PC-9 (cell line): ENCODE data around the gene SEMA4A. TPM values are rescaled to one million over a fixed set of nuclear protein-coding genes. Genes with fewer than 3 reads are reported as not detected.

Experiments used
- BruUV-seq: library from RNA; stranded (reverse); fragments of 400-500 nt; replicated peaks from 2 replicates; lab custom pipeline; 2021; lab: Mats Ljungman, UMichigan
- CTCF ChIA-PET: fragments of 300-600 bp; sonication (Branson Sonifier 250); formaldehyde crosslinking; loops from one replicate; lab custom pipeline; 2022; ENCODE audit warnings: antibody characterized with exemption; lab: Charles Lee
- POLR2A ChIA-PET: fragments of 300-600 bp; sonication (Branson Sonifier 250); formaldehyde crosslinking; loops from one replicate; lab custom pipeline; 2022; ENCODE audit warnings: antibody characterized with exemption; ENCODE audit not compliant: unreplicated experiment; lab: Charles Lee
- DNase-seq, 2 experiments: peaks; one replicate each; pipeline versions ENCODE4 v3.0.0 to v3.0.0-alpha.2; 2015 to 2022; ENCODE audit warnings: mixed read lengths in 1 of 2
- H2AFZ ChIP-seq: fragments of 200-600 bp; sonication (generic); 2 replicates; pipeline ENCODE4 v1.8.1; 2017; ENCODE audit warnings: antibody characterized with exemption
- H3F3A ChIP-seq: fragments of 200-600 bp; sonication (generic); 2 replicates; pipeline ENCODE4 v1.8.1; 2017; ENCODE audit warnings: antibody characterized with exemption, mild to moderate bottlenecking, low read depth; ENCODE audit not compliant: insufficient read depth
- H3K27ac ChIP-seq: fragments of 200-600 bp; sonication (generic); 2 replicates; pipeline ENCODE4 v1.6.1; 2016; ENCODE audit warnings: mixed run types
- H3K27me3 ChIP-seq: fragments of 200-600 bp; sonication (generic); 2 replicates; pipeline ENCODE4 v1.6.1; 2016; ENCODE audit warnings: low read depth, mixed run types; ENCODE audit not compliant: insufficient read depth
- H3K36me3 ChIP-seq: fragments of 200-600 bp; sonication (generic); 2 replicates; pipeline ENCODE4 v1.6.1; 2016; ENCODE audit warnings: low read depth, mixed run types
- H3K4me1 ChIP-seq: fragments of 200-600 bp; sonication (generic); replicated peaks from 2 replicates; pipeline ENCODE4 v1.6.1; 2016; ENCODE audit warnings: mixed run types; ENCODE audit not compliant: insufficient read depth
- H3K4me2 ChIP-seq: fragments of 200-600 bp; sonication (generic); 2 replicates; pipeline ENCODE4 v1.6.1; 2017; ENCODE audit warnings: mixed run types
- H3K4me3 ChIP-seq: fragments of 200-600 bp; sonication (generic); 2 replicates; pipeline ENCODE4 v1.6.1; 2016; ENCODE audit warnings: mixed run types
- H3K79me2 ChIP-seq: fragments of 200-600 bp; sonication (generic); 2 replicates; pipeline ENCODE4 v1.6.1; 2017; ENCODE audit warnings: low read depth, mixed run types
- H3K9me2 ChIP-seq: fragments of 200-600 bp; sonication (generic); 2 replicates; pipeline ENCODE4 v1.8.1; 2017; ENCODE audit warnings: mild to moderate bottlenecking; ENCODE audit not compliant: insufficient read depth
- H3K9me3 ChIP-seq: fragments of 200-600 bp; sonication (generic); 2 replicates; pipeline ENCODE4 v1.8.1; 2016; ENCODE audit warnings: low read depth; ENCODE audit not compliant: insufficient read depth
- H4K20me1 ChIP-seq: fragments of 200-600 bp; sonication (generic); 2 replicates; pipeline ENCODE4 v1.8.1; 2017; ENCODE audit not compliant: insufficient read depth
- EZH2 ChIP-seq: fragments of 200-600 bp; sonication (generic); IDR thresholded peaks from 2 replicates; pipeline ENCODE4 v1.8.0; 2017; ENCODE audit warnings: antibody characterized with exemption, low read depth
- intact Hi-C: fragments of 100-400 bp; cut with micrococcal nuclease; formaldehyde crosslinking; loops from one replicate; pipeline ENCODE4 v1.10.0; 2022; ENCODE audit not compliant: unreplicated experiment
- total RNA-seq: library from RNA; stranded (reverse); gene quantifications from 2 replicates; pipeline ENCODE4 v1.2.3, GENCODE V29; 2021
- TF ChIP-seq, protein P1 (sequence below): fragments of 200-600 bp; sonication (generic); conservative IDR thresholded peaks from 2 replicates; pipeline ENCODE4 v1.6.1; 2017; ENCODE audit warnings: mixed run types, antibody characterized with exemption, mild to moderate bottlenecking, moderate library complexity

Gene SEMA4A
- total RNA-seq, 1 experiment from 2014 or later: 16.2 TPM

DNA sequence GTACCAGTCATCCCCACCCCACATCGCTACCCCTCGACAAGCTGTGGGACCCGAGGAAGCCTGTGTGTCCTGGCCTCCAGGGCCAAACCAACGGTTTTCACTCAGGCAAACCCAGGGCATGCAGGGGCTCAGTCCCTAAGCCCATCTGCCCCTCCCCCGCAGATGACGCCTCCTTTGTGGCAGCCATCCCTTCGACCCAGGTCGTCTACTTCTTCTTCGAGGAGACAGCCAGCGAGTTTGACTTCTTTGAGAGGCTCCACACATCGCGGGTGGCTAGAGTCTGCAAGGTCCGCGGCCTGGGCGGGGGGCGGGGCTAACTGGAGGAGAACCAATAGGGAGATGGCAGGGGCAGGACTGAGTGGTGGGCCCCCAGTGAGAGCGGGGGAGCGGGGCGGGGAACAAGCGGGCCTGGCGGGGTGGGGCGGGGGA, 7.4 kb downstream of the SEMA4A start:
- H3K27ac ChIP-seq: no peak overlapping the region
- no peaks in the 10 kb centered on the region for H3K4me1 ChIP-seq
- H2AFZ ChIP-seq: no peak overlapping the region
- DNase-seq: no peak
- no peaks in the 10 kb centered on the region for H3K9me2 ChIP-seq
- ChIA-PET POLR2A (no interaction called here), CTCF (no interaction called here)
- intact Hi-C loops: no loop called here
- no peaks in the 10 kb centered on the region for H3K79me2 ChIP-seq
- no peaks in the 10 kb centered on the region for H4K20me1 ChIP-seq
- no peaks in the 10 kb centered on the region for H3K36me3 ChIP-seq
- no peaks in the 10 kb centered on the region for H3K27me3 ChIP-seq
- no peaks in the 10 kb centered on the region for H3K9me3 ChIP-seq
- no peak for TF ChIP-seq EZH2
- TF ChIP-seq, protein P1, sequence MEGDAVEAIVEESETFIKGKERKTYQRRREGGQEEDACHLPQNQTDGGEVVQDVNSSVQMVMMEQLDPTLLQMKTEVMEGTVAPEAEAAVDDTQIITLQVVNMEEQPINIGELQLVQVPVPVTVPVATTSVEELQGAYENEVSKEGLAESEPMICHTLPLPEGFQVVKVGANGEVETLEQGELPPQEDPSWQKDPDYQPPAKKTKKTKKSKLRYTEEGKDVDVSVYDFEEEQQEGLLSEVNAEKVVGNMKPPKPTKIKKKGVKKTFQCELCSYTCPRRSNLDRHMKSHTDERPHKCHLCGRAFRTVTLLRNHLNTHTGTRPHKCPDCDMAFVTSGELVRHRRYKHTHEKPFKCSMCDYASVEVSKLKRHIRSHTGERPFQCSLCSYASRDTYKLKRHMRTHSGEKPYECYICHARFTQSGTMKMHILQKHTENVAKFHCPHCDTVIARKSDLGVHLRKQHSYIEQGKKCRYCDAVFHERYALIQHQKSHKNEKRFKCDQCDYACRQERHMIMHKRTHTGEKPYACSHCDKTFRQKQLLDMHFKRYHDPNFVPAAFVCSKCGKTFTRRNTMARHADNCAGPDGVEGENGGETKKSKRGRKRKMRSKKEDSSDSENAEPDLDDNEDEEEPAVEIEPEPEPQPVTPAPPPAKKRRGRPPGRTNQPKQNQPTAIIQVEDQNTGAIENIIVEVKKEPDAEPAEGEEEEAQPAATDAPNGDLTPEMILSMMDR: no peak
- no peaks in the 10 kb centered on the region for H3F3A ChIP-seq
- no TSS peak for BruUV-seq
- no peak overlapping the region for H3K4me3 ChIP-seq
- no peak overlapping the region for H3K4me2 ChIP-seq

DNA sequence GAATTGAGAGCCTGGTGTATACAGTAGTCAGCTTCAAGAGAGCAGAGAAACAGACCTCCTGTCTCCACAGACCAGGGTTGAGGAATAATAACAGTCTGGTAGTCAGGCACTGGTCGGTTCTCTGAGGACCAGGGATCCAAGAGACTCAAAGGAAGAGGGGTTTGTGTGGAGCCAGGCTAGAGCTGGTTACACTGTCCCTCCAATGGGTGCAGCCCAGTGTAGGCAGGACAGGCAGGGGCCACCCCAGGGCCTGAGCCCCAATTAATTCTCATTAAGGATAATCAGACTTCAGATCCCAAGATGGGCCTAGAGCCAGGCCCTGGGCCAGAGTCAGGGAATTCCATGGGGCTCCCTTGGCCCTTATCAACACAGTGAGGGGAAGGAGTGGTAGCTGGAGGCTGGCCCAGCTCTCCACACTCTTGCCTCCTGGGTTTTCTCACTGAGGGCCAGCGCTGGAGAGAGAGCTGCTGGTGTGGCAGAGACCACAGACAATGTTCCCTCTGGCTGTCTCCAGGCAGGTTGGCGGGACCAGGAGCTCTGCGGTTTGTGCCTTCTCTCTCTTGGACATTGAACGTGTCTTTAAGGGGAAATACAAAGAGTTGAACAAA, 9.1 kb downstream of the SEMA4A start:
- H3K79me2 ChIP-seq: no peaks in the 10 kb centered on the region
- intact Hi-C loops: no loop called here
- no peaks in the 10 kb centered on the region for H3K27me3 ChIP-seq
- POLR2A ChIA-PET: no interaction called here
- H2AFZ ChIP-seq: no peak overlapping the region
- no peaks in the 10 kb centered on the region for H4K20me1 ChIP-seq
- no peak overlapping the region for H3K4me3 ChIP-seq
- TF ChIP-seq, protein P1: no peak
- no peak for TF ChIP-seq EZH2
- H3F3A ChIP-seq: no peaks in the 10 kb centered on the region
- no peak overlapping the region for H3K27ac ChIP-seq
- H3K9me3 ChIP-seq: no peaks in the 10 kb centered on the region
- no peaks in the 10 kb centered on the region for H3K4me1 ChIP-seq
- CTCF ChIA-PET: no interaction called here
- no peaks in the 10 kb centered on the region for H3K9me2 ChIP-seq
- H3K4me2 ChIP-seq: no peak overlapping the region
- no peak for DNase-seq
- no TSS peak for BruUV-seq
- no peaks in the 10 kb centered on the region for H3K36me3 ChIP-seq

DNA sequence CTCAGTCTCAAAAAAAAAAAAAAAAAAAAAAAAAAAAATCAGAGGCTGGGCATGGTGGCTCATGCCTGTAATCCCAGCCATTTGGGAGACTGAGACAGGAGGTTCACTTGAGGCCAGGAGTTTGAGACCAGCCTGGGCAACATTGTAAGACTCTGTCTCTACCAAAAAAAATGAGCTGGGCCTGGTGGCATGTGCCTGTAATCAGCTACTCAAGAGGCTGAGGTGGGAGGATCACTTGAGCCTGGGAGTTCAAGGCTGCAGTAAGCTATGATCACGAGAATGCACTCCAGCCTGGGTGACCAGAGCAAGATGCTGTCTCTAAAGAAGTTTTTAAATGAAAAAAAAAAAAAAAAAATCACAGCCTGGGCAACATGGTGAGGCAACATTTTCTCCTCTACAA, 10.3 kb downstream of the SEMA4A start:
- Histone ChIP-seq H3K9me3 (no peaks in the 10 kb centered on the region), H4K20me1 (no peaks in the 10 kb centered on the region), H3K4me2 (no peak overlapping the region), H3K9me2 (no peaks in the 10 kb centered on the region), H3K27ac (no peak overlapping the region), H3F3A (no peaks in the 10 kb centered on the region), H3K36me3 (no peaks in the 10 kb centered on the region), H3K27me3 (no peaks in the 10 kb centered on the region), H2AFZ (no peak overlapping the region), H3K4me3 (no peak overlapping the region), H3K4me1 (no peaks in the 10 kb centered on the region), H3K79me2 (no peaks in the 10 kb centered on the region)
- no TSS peak for BruUV-seq
- ChIA-PET CTCF (interaction anchor here (0.6 to 0.7 kb wide), 2 partner anchors 74 to 76 kb away, joined by 4 to 12 read pairs; no protein-coding TSS in a partner anchor), POLR2A (interaction anchor here (0.7 kb wide), 1 partner anchor 64 kb away, joined by 3 read pairs; no protein-coding TSS in a partner anchor)
- no peak for DNase-seq
- intact Hi-C loops: no loop called here
- TF ChIP-seq, protein P1: no peak
- TF ChIP-seq EZH2: no peak
